ENCODE measurements around the gene XRN2. TPM values are rescaled to one million over a fixed set of nuclear protein-coding genes. Genes with fewer than 3 reads are reported as not detected.

The XRN2 gene
- total RNA-seq, 3 donors from 2014 or later (not counting 1 experiment from before 2014, with no cell fraction given), result 52.9 to 61.8 (median 57.4) TPM

DNA sequence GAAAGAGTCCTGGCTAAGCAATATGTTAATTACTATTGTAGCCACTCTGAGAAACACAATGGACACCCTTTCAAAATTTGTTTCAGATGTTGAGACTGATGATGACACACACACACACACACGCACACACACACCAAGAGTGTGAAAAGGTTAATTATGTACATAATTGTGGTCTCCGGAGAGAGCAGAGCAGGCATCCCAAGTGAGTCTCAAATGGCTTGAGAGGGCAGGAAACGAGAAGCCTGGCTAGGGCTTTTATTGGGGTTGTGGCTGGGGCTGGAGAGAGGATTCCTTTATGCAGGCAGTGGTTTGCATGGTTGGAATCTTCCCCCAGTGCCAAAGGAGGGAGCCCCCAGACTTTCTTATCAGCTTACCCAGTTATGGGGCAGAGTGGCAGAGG is 132.4 kb downstream of the XRN2 start:
- Histone ChIP-seq H3K27me3 (ENCODE audit: control insufficient read depth, insufficient read depth, low read length) (peaks cover 9% of the 10 kb centered on the region), H3K9me3 (ENCODE audit: control insufficient read depth, insufficient read depth, low read length) (no peaks in the 10 kb centered on the region), H3K4me3 (ENCODE audit: low read length) (no peak overlapping the region), H3K4me1 (ENCODE audit: control insufficient read depth, insufficient read depth, low read length) (no peaks in the 10 kb centered on the region), H3K27ac (ENCODE audit: low read length) (no peak overlapping the region), H3K36me3 (ENCODE audit: control insufficient read depth, insufficient read depth, low read length) (no peaks in the 10 kb centered on the region)
- no peak for DNase-seq
- H3K27me3 Mint-ChIP-seq (ENCODE audit: low read depth in 2 of 2), result peaks cover 24 to 47% of the 10 kb centered on the region in 2 donors
- ATAC-seq, result no peak
- no peak overlapping the region for H3K4me3 Mint-ChIP-seq
- H3K4me1 Mint-ChIP-seq, result no peaks in the 10 kb centered on the region
- intact Hi-C loops (cut with micrococcal nuclease), result no loop called here
- H3K27ac Mint-ChIP-seq, result no peak overlapping the region
- H3K36me3 Mint-ChIP-seq, result no peaks in the 10 kb centered on the region
- TF ChIP-seq, protein P1, sequence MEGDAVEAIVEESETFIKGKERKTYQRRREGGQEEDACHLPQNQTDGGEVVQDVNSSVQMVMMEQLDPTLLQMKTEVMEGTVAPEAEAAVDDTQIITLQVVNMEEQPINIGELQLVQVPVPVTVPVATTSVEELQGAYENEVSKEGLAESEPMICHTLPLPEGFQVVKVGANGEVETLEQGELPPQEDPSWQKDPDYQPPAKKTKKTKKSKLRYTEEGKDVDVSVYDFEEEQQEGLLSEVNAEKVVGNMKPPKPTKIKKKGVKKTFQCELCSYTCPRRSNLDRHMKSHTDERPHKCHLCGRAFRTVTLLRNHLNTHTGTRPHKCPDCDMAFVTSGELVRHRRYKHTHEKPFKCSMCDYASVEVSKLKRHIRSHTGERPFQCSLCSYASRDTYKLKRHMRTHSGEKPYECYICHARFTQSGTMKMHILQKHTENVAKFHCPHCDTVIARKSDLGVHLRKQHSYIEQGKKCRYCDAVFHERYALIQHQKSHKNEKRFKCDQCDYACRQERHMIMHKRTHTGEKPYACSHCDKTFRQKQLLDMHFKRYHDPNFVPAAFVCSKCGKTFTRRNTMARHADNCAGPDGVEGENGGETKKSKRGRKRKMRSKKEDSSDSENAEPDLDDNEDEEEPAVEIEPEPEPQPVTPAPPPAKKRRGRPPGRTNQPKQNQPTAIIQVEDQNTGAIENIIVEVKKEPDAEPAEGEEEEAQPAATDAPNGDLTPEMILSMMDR (IDR thresholded peaks at IDR 0.05), result no peak
- H3K9me3 Mint-ChIP-seq, result no peaks in the 10 kb centered on the region
- 29% methylated on average over 2 of the region's 3 CpGs for WGBS (ENCODE audit: insufficient coverage)

DNA sequence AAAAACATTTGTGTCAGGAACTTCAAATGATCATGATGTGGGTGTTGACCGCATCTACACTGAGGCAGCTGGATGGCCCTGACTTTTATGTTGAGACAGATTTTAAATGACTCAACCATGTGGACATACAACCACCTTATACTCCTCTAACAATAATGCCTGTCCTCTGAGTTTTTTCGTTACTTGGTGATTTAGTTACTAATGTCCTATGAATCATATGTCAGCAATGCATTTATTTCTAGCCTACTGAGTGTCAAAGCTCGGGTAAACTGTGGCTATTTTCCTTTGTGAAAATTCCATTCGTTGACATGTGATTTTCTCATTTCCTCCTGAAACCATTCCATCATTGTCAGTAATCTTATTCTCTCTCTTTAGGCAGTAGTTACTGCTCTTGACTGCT is 133.1 kb downstream of the XRN2 start:
- intact Hi-C loops (cut with micrococcal nuclease), result no loop called here
- Histone ChIP-seq H3K36me3 (ENCODE audit: control insufficient read depth, insufficient read depth, low read length) (no peaks in the 10 kb centered on the region), H3K27me3 (ENCODE audit: control insufficient read depth, insufficient read depth, low read length) (peaks cover 9% of the 10 kb centered on the region), H3K4me1 (ENCODE audit: control insufficient read depth, insufficient read depth, low read length) (no peaks in the 10 kb centered on the region), H3K4me3 (ENCODE audit: low read length) (no peak overlapping the region), H3K27ac (ENCODE audit: low read length) (no peak overlapping the region), H3K9me3 (ENCODE audit: control insufficient read depth, insufficient read depth, low read length) (no peaks in the 10 kb centered on the region)
- H3K4me3 Mint-ChIP-seq, result no peak overlapping the region
- no peak overlapping the region for H3K27ac Mint-ChIP-seq
- ATAC-seq (no peak), DNase-seq (no peak)
- H3K9me3 Mint-ChIP-seq, result no peaks in the 10 kb centered on the region
- WGBS (ENCODE audit: insufficient coverage), result 75% methylated on average over 3 of the region's 4 CpGs
- no peaks in the 10 kb centered on the region for H3K4me1 Mint-ChIP-seq
- H3K27me3 Mint-ChIP-seq (ENCODE audit: low read depth in 2 of 2), result peaks cover 25 to 49% of the 10 kb centered on the region in 2 donors
- no peaks in the 10 kb centered on the region for H3K36me3 Mint-ChIP-seq
- TF ChIP-seq, protein P1 (IDR thresholded peaks at IDR 0.05), result no peak

DNA sequence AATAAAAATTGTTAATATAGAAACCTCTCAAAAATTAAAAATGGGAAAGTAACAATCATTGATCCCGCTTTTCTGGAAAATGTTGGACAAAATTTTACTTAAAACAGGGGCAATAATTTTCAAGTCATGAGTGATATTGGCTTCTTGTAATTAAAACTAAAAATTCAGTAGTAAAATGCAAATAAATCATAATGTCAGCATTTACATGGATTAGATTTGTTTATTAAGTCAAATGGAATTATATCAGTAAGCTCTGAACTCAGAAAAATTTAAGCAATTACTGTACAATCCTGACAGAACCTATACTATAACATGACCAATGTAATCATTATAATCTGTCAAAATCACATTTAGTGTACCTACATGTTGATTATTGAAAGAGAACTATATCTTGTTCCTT is 134.1 kb downstream of the XRN2 start:
- Histone ChIP-seq H3K4me1 (ENCODE audit: control insufficient read depth, insufficient read depth, low read length) (no peaks in the 10 kb centered on the region), H3K4me3 (ENCODE audit: low read length) (no peak overlapping the region), H3K27me3 (ENCODE audit: control insufficient read depth, insufficient read depth, low read length) (peaks cover 9% of the 10 kb centered on the region), H3K9me3 (ENCODE audit: control insufficient read depth, insufficient read depth, low read length) (no peaks in the 10 kb centered on the region), H3K36me3 (ENCODE audit: control insufficient read depth, insufficient read depth, low read length) (no peaks in the 10 kb centered on the region), H3K27ac (ENCODE audit: low read length) (no peak overlapping the region)
- ATAC-seq (no peak), DNase-seq (no peak)
- Mint-ChIP-seq H3K27me3 (ENCODE audit: low read depth in 2 of 2) (peaks cover 22 to 45% of the 10 kb centered on the region in 2 donors), H3K4me1 (no peaks in the 10 kb centered on the region), H3K9me3 (no peaks in the 10 kb centered on the region), H3K27ac (no peak overlapping the region), H3K36me3 (no peaks in the 10 kb centered on the region), H3K4me3 (no peak overlapping the region)
- TF ChIP-seq, protein P1 (IDR thresholded peaks at IDR 0.05), result no peak
- intact Hi-C loops (cut with micrococcal nuclease), result no loop called here
- 100% methylated on average over 1 of the region's 1 CpG for WGBS (ENCODE audit: insufficient coverage)

DNA sequence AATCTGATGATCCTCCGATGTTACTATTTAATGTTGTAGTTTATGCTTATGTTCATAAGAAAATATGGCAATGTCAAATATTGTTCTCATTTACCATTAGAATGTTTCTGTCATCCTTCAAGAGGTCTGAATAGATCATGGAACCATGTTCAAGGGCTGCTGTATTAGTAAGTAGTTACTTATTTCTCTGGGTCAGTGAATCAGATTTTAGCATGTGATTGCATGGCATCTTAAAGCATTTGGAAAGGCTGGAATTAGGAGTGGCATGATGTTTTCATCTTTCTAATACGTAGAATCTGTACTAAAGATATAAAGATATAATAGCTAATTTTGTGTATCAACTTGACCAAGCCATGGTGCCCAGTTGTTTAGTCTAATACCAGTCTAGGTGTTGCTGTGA is 134.7 kb downstream of the XRN2 start:
- intact Hi-C loops (cut with micrococcal nuclease), result no loop called here
- 94% methylated on average over 2 of the region's 2 CpGs for WGBS (ENCODE audit: insufficient coverage)
- H3K36me3 Mint-ChIP-seq, result no peaks in the 10 kb centered on the region
- H3K27ac Mint-ChIP-seq, result no peak overlapping the region
- Histone ChIP-seq H3K4me3 (ENCODE audit: low read length) (no peak overlapping the region), H3K36me3 (ENCODE audit: control insufficient read depth, insufficient read depth, low read length) (no peaks in the 10 kb centered on the region), H3K9me3 (ENCODE audit: control insufficient read depth, insufficient read depth, low read length) (no peaks in the 10 kb centered on the region), H3K27ac (ENCODE audit: low read length) (no peak overlapping the region), H3K4me1 (ENCODE audit: control insufficient read depth, insufficient read depth, low read length) (no peaks in the 10 kb centered on the region), H3K27me3 (ENCODE audit: control insufficient read depth, insufficient read depth, low read length) (peaks cover 9% of the 10 kb centered on the region)
- ATAC-seq (no peak), DNase-seq (no peak)
- TF ChIP-seq, protein P1 (IDR thresholded peaks at IDR 0.05), result no peak
- H3K4me1 Mint-ChIP-seq, result no peaks in the 10 kb centered on the region
- no peaks in the 10 kb centered on the region for H3K9me3 Mint-ChIP-seq
- peaks cover 22 to 39% of the 10 kb centered on the region in 2 donors for H3K27me3 Mint-ChIP-seq (ENCODE audit: low read depth in 2 of 2)
- no peak overlapping the region for H3K4me3 Mint-ChIP-seq

Measured in natural killer cell (primary cell).